Glomerular visceral epithelial cell (primary cell): Measurements from ENCODE around the gene LRRC8C.
A peak's percentile ranks its signal among the peaks of the same experiment; 100 is the strongest.

Experiments used
- DNase-seq: peaks from one replicate; pipeline ENCODE4 v3.0.0-alpha.2; 2016; ENCODE audit errors: extremely low spot score

The LRRC8C gene

DNA sequence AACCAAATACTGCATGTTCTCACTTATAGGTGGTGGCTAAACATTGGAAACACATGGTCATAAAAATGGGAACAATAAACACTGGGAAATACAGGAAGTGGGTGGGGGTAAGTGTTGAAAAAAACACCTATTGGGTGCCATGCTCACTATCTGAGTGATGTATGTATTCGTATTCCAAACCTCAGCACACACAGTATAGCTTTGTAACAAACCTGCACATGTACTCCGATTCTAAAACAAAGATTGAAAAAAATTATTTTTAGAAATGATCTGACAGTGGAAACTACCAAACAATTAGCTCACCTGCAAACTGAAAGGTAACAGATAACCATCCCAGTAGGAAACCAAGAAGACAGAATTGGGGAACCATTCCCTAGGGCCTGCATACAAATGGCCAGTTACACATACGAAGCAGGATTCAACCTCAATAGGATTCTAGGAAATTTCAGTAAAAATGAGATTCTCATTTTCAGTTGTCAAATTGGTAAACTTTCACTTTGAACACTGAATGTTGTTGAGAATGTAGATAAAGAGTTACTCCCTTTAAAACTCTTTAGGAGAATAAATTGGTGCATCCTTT lies 99.8 kb downstream of the LRRC8C start:
- no peak for DNase-seq

DNA sequence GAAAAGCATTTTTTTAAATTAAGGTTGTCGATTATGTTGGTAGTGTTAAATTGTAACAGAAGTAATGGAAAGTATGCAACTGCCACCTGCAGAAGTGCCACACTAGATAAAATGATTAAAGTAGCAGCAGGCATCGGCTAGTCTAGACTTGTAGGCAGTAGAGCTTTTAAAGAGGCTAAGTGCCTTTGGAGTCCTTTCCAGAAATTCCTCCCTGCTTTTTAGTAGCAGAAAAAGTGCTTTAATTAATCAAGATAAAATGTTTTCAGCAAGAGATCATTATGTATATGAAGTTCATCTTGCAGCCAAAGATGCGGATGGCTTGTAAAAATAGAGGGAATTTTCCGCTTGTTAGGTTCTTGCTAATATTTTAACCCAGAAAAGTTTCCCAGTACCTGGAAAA lies 100.8 kb downstream of the LRRC8C start:
- DNase-seq: no peak

DNA sequence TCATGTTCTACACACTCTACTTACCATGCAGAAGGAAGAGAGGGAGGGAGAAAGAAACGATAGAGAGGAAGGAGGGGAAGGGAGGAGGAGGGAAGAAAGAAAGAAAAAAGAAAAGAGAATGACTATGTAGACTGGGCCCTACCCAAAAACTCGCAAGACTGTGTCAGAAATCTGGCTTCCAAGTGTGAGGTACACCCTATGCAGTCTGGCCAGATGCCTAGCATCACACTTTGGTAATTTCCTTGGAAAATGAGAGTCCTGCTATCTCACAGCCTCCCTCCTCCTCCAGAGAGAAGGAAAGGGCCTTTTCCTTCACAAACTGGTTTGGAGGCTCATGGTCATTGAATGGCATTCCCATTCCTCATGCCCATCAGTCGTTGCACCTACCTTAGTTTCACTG lies 101.5 kb downstream of the LRRC8C start:
- no peak for DNase-seq

DNA sequence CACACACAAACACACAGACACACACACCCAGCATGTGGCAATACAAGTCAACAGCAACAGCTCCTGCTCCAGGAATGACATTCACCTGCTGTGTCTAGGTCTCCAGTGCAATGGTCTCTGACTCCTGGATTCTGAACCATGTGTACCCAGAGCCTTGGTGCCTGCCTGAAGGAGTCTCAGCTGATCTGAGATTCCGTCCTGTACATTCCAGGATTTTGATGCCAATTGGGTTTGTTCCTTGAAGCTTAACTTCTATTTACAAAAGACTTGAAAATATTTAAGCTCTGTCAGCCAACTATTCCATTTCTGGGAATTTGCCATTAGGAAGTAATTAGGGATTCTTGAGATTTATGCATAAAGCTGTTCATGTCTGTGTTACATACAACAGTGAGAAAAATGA lies 102.6 kb downstream of the LRRC8C start:
- DNase-seq: no peak

DNA sequence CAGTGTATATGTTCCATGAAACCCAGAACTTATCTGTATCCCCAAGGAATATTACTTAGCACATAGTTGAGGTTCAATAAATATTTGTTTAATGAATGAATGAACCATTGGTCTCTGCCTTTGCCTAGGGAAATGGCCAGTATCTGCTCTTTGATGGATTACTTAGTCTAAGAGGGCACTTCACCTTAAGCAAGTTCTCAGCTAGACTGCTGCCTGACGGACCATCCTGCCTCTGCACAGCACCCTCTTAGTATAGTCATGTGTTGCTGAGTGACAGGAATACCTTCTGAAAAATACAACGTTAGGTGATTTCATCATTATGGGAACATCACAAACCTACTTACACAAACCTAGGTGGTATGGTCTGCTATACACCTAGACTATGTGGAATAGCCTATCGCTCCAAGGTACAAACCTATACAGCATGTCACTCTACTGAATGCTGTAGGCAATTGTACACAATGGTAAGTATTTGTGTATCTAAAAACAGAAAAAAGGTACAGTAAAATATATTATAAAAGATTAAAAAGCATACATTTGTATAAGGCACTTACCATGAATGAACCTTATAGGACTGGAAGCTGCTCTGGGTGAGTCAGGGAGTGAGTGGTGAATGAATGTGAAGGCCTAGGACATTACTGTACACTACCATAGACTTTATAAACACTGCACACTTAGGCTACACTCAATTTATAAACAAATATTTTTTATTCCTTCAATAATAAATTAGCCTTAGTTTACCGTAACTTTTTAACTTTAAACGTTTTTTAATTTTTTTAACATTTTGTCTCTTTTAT lies 104.2 kb downstream of the LRRC8C start:
- no peak for DNase-seq

DNA sequence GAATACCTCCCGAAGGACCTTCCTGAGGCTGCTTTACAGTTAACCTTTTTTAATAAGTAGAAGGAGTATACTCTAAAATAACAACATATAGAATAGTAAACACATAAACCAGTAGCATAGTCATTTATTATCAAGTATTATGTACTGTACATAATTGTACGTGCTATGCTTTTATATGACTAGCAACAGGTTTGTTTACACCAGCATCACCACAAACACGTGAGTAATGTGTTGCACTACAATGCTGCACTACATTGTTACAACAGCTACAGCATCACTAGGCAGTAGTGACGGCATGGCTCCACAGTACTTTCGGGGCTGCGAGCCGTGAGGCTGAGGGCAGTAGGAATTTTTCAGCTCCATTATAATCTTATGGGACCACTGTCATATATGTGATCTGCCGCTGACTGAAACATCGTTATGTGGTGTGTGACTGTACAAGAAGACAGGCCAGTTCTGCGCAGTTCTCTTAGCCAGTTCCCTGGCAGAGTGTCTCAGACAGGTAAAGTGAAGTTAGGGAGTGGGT lies 105.1 kb downstream of the LRRC8C start:
- no peak for DNase-seq

DNA sequence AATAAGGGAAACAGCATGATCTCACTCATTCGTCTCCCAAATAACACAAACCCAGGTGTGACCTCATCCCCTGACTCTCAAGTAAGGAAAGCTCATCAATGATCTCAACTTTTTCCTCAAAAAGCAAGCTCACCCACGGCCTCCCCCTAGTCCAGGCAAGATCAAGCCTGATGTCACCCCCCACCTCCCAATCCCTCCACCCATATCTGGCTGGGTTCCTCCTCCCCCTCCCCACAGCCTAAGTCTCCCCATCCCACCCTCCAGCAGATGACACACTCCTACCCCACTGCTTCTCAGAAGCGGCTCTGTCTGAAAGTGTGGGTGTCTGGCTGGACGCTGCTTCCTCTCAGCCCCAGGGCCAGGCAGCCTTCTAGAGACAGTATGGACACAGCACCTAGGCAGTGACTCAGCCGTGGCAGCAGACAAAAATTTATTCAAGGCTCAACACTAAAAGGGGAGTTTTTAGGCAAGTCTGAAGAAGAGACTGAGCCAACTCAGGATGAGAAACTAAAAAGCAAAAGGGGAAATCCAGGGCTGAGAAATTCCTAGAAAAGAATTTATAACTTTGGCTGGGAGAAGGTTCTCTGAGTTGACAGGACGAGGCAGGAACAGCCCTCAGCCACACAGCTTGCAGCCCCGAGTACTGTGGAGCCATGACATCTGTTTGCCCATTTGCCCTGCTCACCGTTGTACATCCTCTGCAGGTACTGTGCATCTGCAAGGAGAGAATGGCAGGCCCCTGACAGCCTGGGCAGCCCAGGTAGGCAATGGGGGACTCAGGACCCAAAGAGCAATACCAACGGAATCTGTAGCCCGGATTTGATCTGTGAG lies 106.3 kb downstream of the LRRC8C start:
- DNase-seq: peak; percentile 42

DNA sequence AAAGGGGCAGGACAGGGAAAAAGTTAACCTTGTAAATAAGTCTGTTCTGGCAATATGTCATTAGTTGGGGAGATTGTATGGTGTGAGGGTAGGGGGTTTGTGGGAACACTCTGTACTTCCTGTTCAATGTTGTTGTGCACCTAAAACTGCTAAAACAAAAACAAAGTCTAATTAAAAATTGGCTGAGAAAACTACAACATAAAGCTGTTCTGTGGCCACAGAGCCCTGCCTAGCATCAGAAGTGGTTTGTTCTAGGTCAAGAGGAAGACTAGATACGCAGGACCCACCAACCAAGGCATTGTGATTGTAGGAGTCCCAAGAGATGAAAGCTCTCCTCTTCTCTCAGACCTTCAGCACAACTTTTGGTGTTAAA lies 106.9 kb downstream of the LRRC8C start:
- DNase-seq: no peak

DNA sequence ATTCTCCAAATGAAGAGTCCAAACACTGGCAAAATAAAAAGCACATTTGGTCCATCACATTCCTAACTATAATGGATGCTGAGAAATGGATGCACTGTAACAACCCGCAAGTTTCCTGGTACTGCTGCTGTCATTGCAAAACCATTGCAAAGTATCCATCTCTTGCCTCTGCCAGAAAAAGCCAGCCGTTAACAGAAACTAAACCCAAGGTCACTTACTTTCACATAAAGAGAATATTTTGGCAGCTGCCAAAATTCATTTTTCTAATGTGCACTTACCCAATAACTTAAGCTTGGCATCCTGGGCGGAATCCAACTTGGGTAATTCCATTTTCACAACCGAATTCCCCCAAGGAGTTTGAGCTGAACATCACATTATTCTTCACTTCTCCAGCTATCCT lies 110.9 kb downstream of the LRRC8C start:
- DNase-seq: no peak

DNA sequence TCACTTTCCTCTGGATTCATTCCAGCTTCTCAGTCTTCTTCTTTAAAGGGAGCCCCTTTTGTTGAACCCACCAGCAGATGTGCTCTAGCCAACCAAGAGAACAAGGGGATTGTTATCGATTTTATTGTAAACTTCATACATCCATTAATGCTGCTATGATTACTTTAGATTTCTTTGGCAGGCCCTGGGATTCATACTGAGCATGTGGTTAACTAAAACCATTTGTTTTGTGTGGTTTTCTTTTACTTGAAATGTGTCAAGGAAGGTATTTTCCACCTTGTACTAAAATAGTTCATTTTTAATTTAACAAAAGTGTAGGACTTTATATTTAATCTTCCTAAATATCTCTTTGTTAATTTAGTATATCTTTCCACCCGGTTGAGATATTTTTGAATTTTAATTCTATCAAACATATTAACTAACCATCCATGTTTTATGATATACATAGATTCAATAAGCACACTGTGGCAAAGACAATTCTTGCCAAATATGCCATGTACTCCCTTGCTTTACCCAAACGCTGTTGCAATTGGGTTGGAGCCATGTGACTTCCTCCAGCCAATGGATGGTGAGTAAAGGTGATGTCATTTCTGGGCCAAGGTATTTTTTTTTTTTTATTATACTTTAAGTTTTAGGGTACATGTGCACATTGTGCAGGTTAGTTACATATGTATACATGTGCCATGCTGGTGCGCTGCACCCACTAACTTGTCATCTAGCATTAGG lies 113.7 kb downstream of the LRRC8C start:
- DNase-seq: no peak

DNA sequence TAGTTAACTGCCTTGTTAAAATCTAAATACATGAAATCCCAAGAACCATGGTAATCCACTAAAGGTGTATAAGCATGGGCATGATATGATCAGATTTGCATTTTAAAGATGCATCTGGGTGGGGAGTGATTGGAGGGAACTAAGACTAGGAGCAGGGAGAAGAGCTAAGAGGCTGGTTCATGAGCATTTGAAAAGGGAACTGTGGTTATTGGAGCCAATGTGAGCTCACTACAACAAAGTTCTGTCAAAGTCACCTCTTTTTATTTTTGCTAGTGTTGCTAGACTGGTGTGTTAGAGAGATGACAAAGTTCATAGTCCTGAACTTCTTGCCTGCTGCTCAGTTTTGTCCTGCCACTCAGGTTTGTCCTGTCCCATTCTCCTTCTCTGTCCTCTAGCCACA lies 120.8 kb downstream of the LRRC8C start:
- no peak for DNase-seq

DNA sequence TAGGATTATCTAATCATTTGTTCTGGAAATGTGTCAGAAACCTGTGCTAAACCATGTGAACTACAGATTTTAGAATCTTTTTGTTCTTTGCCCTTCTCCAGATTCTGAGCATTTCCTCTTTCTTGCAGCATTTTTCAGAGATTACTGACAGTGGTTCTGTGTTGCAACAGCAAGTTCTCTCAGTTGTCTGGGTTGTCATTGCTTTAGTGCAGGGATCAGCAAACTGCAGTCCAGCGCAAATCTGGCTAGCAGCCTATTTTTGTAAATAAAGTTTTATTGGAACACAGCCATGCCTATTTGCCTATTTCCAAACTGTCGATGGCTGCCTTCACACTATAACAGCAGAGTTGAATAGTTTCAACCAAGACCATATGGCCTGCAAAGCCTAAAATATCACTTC lies 121.6 kb downstream of the LRRC8C start:
- no peak for DNase-seq

DNA sequence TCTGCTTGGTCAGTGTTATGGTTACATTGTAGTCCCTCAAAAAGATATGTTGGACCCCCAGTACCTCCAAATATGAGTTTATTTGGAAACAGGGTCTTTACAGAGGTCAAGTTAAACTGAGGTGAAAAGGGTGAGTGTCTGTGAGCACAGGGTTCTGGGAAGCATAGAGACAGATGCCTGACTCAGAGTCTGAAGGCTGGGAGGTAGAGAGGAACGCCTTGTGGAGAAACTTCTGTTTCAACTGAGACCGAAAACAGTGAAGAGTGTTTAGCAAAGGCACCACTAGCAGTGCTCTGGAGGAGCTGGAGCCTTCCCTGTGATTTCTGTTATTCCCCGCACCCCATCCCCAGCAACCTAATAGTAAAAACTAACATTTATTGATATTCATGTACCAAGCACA lies 122.7 kb downstream of the LRRC8C start:
- DNase-seq: no peak

DNA sequence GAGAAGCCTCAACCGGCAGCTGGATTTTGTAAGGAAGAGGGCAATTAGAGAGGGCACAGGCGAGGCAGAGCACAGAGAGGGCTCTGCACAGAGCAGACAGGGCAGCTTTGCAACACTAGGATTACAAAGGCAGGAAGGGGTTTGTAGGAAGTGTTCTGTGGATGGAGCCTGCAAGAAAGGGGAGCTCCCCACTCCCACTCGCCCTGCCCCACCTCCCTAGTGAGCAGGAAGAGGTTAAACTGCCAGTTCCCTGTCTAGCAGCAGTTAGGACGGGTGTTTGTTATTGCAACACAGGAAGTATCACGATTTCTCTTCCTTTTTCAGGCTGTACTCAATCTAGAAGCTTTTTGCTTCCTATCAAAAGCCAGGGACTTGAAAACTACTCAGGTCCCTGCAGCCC lies 124.6 kb downstream of the LRRC8C start:
- DNase-seq: no peak

DNA sequence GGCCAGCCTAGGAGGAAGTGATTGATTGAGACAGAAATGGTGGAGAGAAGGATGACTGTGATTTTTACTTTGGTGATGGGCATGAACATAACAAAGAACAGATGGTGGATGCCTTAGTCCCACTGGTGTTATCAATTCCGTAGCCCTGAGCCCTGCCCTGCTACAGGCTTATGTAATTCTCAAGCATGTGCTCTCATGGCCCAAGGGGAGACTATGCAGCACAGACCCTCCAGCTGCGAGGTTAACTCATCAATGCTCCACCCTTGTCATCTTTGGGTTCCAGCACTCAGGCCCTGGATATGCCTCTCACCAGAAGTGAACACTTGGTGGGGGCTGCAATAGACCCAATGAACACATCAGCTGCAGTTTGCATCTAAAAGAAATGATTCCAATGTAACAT lies 125.2 kb downstream of the LRRC8C start:
- no peak for DNase-seq

DNA sequence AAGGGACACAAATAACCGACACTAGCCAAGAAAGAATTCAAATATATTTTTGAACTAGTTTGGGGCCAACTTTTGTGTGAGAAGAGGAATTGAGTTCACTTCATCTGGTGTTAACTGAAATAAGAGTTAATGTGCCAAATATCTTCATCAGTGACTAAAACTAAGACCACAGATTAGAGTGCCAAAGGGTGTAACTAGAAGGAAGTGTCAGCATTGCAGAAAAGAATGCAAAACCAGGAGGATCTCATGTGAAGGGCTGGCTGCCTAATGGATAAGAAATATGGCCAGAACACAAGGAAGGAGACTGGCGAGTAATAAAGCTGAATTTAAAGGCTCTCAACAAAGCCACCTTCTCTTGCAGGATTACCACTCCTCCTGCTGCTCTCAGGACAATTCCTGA lies 126.1 kb downstream of the LRRC8C start:
- DNase-seq: no peak

DNA sequence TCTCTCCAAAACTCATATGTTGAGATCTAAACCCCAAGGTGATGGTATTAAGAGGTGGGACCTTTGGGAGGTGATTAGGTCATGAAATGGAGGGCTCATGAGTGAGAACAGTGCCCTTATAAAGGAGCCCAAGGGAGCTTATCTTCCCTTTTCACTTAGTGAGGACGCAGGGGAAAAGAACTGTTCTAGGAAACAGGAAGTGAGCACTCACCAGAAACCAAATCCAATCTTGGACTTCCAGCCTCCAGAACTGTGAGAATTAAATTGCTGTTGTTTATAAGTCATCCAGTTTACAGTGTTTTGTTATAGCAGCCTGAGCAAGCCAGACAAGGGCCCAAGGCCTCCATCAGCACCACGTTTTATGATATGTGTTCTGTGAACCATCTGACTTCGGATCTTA lies 127.6 kb downstream of the LRRC8C start:
- no peak for DNase-seq

DNA sequence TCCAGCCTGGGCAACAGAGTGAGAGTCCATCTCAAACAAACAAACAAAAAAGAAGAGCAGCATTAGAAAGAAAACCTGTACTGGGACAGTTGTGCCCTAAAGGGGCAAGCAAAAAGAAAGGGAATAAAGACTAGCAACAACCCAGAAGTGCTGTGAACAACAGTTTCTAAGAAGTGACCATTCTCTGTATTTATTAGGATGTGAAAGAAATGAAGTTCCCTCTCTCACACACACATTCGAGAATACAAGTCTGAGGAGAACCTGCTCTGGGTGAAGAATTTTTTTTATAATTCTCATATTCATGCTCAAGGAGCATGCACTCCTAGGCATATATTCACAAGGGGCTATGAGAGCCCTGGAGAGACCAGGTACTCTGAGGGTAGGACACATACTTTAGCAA lies 128.4 kb downstream of the LRRC8C start:
- DNase-seq: no peak

DNA sequence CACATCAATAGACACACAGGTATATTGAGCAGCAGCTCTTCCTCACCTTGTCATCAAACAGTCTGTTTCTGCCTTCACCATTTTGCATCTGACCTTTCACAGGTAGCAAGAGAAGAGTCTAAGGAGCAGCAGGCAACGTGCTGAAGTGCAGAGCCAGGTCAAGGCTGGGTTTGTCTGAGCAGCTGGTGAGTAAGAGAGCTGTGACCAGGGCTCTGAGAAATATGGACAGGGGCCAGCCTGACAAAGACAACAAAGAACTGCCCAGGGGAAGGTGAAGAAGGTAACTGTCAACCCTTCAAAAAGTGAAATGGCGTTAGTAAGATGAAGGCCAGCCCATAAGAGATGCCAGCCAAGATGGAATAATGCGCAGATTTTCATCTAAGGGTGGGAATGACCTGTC lies 129.0 kb downstream of the LRRC8C start:
- DNase-seq: peak; percentile 9

DNA sequence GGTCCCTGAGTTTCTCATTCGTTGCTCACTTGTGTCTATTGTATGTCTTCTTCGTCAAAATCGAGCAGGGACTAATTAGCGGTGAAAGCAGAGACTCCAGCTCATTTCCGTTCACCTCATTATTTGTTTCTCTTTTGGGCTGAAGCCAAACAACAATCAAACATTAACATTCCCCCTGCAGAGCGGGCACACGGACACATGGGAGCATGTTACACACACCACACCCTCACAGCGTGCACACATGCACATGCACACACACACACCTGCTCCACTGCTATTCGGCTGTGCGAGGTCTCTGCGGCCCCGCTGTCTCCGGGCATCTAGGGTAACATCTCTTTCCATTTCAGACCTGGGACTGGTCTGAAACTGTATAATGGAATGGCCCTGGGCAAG lies 129.5 kb downstream of the LRRC8C start:
- DNase-seq: no peak

DNA sequence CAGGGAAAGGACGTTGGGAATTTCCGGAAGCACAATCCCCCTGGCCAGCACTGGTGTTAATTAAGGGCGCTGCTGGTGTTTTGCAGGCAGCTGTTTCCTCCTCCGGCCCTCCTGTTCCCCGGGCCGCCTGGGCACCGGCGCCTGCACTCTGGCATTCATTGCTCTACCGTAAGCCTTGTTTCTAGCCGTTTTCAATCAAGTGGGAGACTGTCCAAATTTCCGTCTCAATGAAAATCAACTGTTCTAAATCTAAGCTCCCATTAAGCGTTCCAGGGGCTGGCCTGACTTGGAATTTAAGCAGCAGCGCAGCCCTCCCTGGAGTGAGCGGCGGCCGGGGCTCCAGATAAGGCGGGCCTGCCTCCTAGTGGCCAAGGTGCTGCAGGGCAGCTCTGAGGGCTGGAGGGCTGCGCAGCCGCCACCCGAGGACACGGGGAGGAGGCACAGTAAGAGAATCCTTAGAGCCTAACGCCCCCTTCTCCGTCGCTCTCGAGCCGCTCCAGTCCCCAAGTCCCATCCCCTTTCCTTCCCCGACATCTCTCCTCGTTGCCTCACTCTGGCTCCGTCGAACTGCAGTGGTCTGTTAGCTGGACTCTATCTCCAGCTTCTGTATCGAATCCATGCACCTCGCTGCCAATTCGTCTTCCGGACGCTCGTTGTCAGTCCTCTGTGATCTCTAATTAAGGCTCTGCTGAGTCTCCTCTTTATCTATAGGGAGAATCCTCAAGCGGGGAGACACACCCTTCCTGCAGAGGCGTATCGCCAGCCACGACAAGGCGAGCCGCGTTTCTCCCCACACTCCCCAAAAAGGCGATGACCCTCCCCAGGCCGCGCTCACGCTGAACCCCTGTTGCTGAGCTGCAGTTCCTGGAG lies 130.1 kb downstream of the LRRC8C start:
- DNase-seq: peak; percentile 80
